Measurements from ENCODE around the gene SNRPB2.

Gene SNRPB2

DNA sequence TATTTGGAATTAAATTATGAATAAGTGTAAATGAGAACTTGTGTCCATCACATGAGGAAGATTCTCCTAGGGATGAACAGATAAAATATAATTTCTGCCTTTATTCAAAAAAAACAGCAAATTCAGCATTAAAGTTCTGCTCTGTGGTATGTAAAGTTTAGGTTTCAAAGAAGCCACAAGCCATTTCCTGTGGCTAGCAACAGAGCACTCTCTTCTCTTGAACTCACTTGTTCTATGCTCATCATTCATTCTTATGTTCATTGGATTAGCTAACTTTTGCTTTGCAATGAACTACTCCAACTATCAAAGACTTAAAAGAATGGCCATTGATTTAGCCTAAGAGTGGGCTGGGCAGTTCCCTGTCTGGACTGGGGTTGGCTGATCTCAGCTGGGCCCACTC is 20.8 kb upstream of the SNRPB2 start:
- TF ChIP-seq SIN3A (IDR thresholded peaks at IDR 0.05; ENCODE audit: borderline replicate concordance, insufficient read depth, low read length) (no peak), TAF1 (IDR thresholded peaks at IDR 0.05; ENCODE audit: borderline replicate concordance, insufficient read depth, low read length) (no peak), FOXP2 (optimal IDR thresholded peaks at IDR 0.05; ENCODE audit: borderline replicate concordance, extremely low read depth, extremely low read length, insufficient read depth) (no peak), POLR2AphosphoS5 (IDR thresholded peaks at IDR 0.05; ENCODE audit: low read depth, low read length) (no peak)
- TF ChIP-seq, protein P1, sequence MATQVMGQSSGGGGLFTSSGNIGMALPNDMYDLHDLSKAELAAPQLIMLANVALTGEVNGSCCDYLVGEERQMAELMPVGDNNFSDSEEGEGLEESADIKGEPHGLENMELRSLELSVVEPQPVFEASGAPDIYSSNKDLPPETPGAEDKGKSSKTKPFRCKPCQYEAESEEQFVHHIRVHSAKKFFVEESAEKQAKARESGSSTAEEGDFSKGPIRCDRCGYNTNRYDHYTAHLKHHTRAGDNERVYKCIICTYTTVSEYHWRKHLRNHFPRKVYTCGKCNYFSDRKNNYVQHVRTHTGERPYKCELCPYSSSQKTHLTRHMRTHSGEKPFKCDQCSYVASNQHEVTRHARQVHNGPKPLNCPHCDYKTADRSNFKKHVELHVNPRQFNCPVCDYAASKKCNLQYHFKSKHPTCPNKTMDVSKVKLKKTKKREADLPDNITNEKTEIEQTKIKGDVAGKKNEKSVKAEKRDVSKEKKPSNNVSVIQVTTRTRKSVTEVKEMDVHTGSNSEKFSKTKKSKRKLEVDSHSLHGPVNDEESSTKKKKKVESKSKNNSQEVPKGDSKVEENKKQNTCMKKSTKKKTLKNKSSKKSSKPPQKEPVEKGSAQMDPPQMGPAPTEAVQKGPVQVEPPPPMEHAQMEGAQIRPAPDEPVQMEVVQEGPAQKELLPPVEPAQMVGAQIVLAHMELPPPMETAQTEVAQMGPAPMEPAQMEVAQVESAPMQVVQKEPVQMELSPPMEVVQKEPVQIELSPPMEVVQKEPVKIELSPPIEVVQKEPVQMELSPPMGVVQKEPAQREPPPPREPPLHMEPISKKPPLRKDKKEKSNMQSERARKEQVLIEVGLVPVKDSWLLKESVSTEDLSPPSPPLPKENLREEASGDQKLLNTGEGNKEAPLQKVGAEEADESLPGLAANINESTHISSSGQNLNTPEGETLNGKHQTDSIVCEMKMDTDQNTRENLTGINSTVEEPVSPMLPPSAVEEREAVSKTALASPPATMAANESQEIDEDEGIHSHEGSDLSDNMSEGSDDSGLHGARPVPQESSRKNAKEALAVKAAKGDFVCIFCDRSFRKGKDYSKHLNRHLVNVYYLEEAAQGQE (IDR thresholded peaks at IDR 0.05; ENCODE audit: insufficient read depth in 1 of 2, low read depth in 2 of 2, low read length in 2 of 2) = no peak

DNA sequence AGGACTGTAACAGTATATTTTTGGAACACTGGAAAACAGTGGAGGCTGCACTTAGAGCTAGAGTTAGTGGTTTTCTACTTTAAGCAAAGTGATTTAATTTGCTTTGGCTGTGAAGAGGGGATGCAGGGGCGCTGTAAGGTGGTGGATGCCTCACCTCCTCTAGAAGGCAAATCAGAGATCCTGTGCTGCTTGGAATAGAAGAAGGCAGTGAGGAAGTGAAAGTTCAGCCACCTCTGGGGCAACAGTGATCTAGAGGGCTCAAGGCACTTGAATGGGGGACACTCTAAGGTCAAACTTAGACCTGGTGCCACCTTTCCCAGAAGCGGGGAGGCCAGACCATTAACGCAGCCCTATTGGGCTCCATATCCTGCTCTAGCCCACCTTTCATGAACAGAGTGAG is 19.0 kb upstream of the SNRPB2 start:
- TF ChIP-seq POLR2AphosphoS5 (IDR thresholded peaks at IDR 0.05; ENCODE audit: low read depth, low read length) (no peak), FOXP2 (optimal IDR thresholded peaks at IDR 0.05; ENCODE audit: borderline replicate concordance, extremely low read depth, extremely low read length, insufficient read depth) (no peak), TAF1 (IDR thresholded peaks at IDR 0.05; ENCODE audit: borderline replicate concordance, insufficient read depth, low read length) (no peak), SIN3A (IDR thresholded peaks at IDR 0.05; ENCODE audit: borderline replicate concordance, insufficient read depth, low read length) (no peak)
- TF ChIP-seq, protein P1 (IDR thresholded peaks at IDR 0.05; ENCODE audit: insufficient read depth in 1 of 2, low read depth in 2 of 2, low read length in 2 of 2) = no peak

DNA sequence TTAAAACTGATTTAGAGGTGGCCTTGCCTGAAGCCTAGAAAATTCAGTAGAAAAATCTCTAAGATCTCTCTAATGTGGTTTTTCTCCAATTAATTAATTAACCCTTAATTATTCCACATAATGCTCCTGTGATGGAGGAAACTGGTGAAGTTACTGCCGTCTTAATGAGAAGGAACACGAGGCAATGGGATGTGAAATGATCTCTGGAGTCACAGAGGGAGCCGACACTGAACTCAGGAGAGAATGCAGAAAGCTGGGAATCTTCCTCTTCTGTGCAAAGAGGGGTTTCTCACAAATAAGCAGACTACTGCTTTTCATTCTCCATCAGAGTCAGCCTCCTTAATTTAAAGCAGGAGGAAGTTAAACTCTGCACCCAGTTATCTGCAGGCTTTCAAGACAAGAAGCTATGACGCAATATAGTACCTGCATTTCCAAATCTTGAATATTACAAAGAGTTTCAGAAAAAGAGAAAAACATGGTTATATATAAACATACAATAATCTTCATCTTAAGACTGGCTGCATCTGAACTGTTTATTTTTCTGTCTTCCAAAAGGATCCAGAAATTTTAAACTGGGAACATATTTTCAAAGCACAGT is 18.1 kb upstream of the SNRPB2 start:
- TF ChIP-seq, protein P1 (IDR thresholded peaks at IDR 0.05; ENCODE audit: insufficient read depth in 1 of 2, low read depth in 2 of 2, low read length in 2 of 2) = no peak
- TF ChIP-seq POLR2AphosphoS5 (IDR thresholded peaks at IDR 0.05; ENCODE audit: low read depth, low read length) (no peak), FOXP2 (optimal IDR thresholded peaks at IDR 0.05; ENCODE audit: borderline replicate concordance, extremely low read depth, extremely low read length, insufficient read depth) (no peak), SIN3A (IDR thresholded peaks at IDR 0.05; ENCODE audit: borderline replicate concordance, insufficient read depth, low read length) (no peak), TAF1 (IDR thresholded peaks at IDR 0.05; ENCODE audit: borderline replicate concordance, insufficient read depth, low read length) (no peak)

DNA sequence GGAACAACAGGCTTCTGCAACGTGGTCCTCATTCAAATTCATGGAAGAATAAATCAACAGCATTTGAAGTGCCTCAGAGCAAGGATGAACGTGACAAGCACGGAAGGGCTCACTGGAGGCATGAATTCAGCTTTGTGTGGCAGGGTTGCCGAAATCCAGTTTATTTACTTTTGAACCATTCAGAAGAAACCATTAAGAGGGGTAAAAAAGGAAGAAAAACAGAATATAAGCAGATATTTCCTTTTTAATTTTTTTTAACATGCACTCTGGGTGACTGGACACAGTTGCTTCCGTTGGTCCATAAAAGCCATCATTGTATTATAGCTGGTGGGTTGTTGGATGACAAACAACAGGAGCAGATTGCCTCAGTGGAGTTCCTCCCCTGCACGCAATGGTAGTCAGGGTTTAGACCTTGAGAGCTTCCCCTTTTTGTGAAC is 17.3 kb upstream of the SNRPB2 start:
- TF ChIP-seq SIN3A (IDR thresholded peaks at IDR 0.05; ENCODE audit: borderline replicate concordance, insufficient read depth, low read length) (no peak), POLR2AphosphoS5 (IDR thresholded peaks at IDR 0.05; ENCODE audit: low read depth, low read length) (no peak), FOXP2 (optimal IDR thresholded peaks at IDR 0.05; ENCODE audit: borderline replicate concordance, extremely low read depth, extremely low read length, insufficient read depth) (no peak), TAF1 (IDR thresholded peaks at IDR 0.05; ENCODE audit: borderline replicate concordance, insufficient read depth, low read length) (no peak)
- TF ChIP-seq, protein P1 (IDR thresholded peaks at IDR 0.05; ENCODE audit: insufficient read depth in 1 of 2, low read depth in 2 of 2, low read length in 2 of 2) = no peak

Measured in PFSK-1 (cell line).